Spleen (tissue), 7 donors: ENCODE measurements around the gene PRELID3B.

Source experiments
- CTCF ChIP-seq, 11 experiments: fragments of 200-600 bp in 7 of 11; fragments of 450-650 bp in 4 of 11; sonication (generic) in 4 of 11; IDR thresholded peaks in 8 of 11; conservative IDR thresholded peaks in 3 of 11; 1 replicate in 7 of 11; 2 replicates in 4 of 11; pipeline versions ENCODE4 v1.4.0 to v1.8.0; 2016 to 2021; ENCODE audit warnings: antibody characterized with exemption in 11 of 11, inconsistent platforms in 4 of 11, mild to moderate bottlenecking in 1 of 11
- POLR2AphosphoS5 ChIP-seq, 3 donors: sonication (generic); formaldehyde crosslinking; IDR thresholded peaks; one replicate each; pipeline ENCODE4 v1.5.1; 2017; ENCODE audit warnings: antibody characterized with exemption in 3 of 3
- donor health status: DM: no; HTN: no; CAD: no; lungs with moderate emphysema.
- donor health status: DM: no; HTN: no; CAD: no.
- donor health status: DM: no; HTN: no; CAD: no.

- TF ChIP-seq POLR2AphosphoS5 (IDR thresholded peaks at IDR 0.05) (peak in 2 of 3 donors; percentile 37 to 57), CTCF (IDR thresholded peaks at IDR 0.05 in 8 of 11, conservative IDR thresholded peaks at IDR 0.05 in 3 of 11) (no peak)
These were observed 19.8 kb downstream of the PRELID3B start for GRCh38 chr20:59022754-59023153.
